DMS53 treated with DMSO at 0.1 percent for 48 hours (cell line): ENCODE data around the gene TMEM42.

Experiments used
- DNase-seq: peaks from one replicate; lab custom pipeline; 2025; ENCODE audit not compliant: unreplicated experiment; lab: John Stamatoyannopoulos, UW

TMEM42 gene

DNA sequence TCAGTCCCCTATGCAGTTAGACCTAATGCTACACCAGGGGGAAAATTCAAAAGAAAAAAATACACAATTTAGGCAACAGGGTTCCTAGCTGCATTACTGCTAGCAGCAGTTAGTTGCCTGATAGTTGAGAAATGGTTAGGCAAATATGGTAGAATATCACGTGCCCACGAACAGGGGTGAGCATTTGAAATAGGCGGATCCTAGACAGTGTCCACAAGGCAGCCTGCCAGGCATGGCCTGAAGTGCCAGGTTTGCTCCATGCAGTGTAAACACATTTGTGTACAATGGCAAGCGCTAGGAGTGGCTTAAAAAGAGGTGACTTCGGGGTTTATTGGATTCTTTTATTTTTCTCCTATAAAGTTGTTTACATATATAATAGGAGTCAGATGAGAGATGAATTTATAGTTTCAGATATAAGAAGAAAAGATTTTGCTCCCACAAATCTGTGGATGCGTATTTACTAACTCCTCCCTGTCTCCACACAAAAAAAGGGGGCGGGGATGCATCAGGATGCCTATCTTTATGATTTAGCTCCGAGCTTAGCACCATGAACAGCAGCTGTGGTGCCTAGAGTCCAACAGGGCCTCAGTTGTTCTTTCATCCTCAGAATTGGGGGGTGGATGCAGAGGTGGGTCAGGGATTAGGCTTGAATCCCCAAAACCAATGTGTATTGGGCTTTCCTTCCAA, 8.8 kb downstream of the TMEM42 start:
- DNase-seq, result peak; percentile 39

- no peak for DNase-seq
Measured at GRCh38 chr3:44874308-44874707, 12.6 kb downstream of the TMEM42 start, which contains the start of gene TGM4. Gene TGM4, plus strand, starts transcription at chr3:44874608. Its CDS starts 71 bp downstream, at chr3:44874679.

DNA sequence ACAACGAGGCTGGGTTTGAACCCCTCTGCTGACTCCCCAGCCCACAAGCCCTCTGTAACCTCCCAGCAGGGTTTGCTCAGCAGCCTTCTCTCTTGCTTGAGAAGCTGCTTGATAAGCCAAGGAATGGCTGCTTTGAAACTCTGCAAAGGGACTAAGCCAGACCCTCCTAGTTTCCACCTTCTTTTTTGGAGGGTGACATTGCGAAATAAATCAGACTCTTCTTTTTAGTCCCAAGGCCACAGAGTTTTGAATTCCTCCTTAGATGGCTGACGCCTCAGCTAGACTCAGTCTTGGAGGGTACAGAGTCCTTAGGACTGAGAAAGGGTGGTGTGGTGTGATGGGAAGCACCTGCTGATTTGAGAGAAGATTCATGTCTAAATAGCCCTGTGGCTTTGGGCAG, 13.9 kb downstream of the TMEM42 start:
- no peak for DNase-seq

DNA sequence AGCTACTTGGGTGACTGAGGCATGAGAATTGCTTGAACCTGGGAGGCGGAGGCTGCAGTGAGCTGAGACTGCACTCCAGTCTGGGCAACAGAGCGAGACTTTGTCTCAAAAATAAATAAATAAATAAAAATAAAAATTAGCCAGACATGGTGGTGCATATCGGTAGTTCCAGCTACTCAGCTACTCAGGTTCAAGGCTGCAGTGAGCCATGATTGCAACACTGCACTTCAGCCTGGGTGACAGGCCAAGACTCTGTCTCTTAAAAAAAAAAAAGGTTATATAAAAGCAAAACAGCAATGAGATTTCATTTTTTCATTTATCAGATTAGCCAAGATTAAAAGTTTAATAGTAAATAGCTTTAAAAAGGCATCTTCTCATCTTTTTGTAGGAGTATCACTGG, 15.6 kb downstream of the TMEM42 start:
- no peak for DNase-seq

GRCh38 chr3:44880284-44880683, 18.6 kb downstream of the TMEM42 start:
- DNase-seq, result no peak

- DNase-seq, result no peak
Measured at GRCh38 chr3:44883213-44883955, 21.7 kb downstream of the TMEM42 start.

GRCh38 chr3:44883999-44884431, 22.3 kb downstream of the TMEM42 start:
- DNase-seq, result no peak

DNA sequence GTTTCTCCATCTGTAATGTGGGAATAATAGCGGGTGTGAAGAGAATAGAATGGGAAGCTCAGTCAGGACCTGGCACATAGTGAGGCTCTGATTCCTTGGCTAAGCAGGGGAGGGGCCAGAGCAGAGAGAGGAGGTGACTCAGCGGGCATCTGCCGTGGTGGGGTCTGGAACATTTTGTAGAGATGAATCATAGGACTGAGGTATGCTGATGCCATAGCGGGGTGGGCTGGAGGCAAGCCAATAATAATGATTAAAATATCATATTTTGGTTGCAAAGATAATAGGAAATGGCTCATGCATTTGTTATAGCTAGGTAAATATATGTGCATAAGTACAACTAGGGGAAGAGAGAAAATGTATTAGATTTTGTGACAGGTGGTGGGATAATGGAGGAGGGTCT, 23.9 kb downstream of the TMEM42 start:
- DNase-seq, result no peak

DNA sequence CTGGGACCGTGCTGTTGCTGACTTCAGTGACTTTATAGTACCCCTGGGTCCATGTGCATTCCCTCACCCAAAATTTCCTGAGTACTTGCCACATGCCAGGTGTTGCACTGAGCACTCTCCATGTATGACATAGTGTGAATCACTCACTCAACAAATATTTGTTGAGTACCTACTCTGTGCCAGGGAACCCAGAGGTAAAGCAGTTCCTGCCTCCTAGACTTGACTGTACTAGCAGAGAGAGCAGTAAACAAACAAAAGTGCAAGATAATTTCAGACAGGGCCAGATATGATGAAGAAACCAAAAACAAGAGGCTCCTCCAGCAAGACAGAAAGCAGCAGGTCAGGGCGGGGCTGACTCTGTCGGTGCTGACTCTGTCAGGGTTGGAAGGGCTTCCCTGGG, 24.8 kb downstream of the TMEM42 start:
- DNase-seq, result no peak

GRCh38 chr3:44887101-44887500, 25.4 kb downstream of the TMEM42 start:
- DNase-seq, result no peak

GRCh38 chr3:44890258-44890657, 28.5 kb downstream of the TMEM42 start:
- no peak for DNase-seq

GRCh38 chr3:44890852-44891251, 29.1 kb downstream of the TMEM42 start:
- no peak for DNase-seq

GRCh38 chr3:44892689-44893088, 31.0 kb downstream of the TMEM42 start:
- no peak for DNase-seq

- no peak for DNase-seq
Measured at GRCh38 chr3:44893097-44893496, 31.4 kb downstream of the TMEM42 start.

DNA sequence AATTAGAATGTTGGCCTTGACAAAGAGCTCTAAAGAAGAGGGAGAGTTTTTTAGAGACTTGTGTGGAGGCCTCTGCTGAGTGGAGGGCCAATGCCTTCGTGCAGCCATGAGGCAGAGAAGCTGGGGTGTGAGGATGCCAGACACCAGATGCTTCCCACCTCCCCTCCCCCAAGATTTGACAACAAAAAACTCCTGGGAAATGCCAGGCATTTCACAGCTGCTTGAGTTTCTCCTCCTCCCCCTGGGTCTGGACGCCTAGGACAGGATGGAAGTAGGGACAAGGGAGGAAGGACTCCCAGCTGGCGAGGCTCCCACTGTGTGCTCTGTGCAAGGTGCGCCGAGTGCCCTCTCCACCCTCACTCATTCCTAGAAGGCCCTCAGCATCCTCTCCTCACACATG, 32.8 kb downstream of the TMEM42 start:
- DNase-seq, result no peak

GRCh38 chr3:44896440-44896839, 34.7 kb downstream of the TMEM42 start:
- no peak for DNase-seq

DNA sequence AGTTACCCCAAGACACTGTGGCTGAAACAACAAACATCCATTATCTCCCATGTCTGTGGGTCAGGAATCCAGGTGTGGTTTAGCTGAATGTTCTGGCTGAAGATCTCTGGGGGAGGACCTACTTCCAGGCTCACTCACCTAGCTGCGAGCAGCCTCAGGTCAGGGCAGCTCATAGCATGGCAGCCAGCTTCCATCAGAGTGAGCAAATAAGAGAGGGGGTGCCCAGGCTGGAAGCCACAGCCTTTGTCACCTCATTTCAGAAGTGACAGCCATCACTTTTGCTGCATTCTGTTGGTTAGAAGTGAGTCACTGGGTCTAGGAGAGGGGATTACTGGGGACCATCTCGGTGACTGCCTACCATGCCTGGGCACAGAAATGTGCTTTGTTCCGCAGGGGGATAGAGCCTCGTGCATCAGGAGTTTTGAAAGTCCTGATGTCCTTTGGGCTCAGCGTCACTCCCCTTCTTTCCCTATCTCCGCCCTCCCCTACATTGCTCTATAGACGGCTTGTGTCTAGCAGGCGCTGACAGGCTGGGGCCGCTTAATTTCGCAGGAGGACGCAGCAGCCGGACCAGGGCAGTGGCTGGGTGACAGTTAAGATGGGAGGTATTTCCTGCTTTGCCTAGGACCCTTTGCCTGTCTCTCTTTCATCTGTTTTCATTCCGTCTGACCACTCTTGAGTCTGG, 38.1 kb downstream of the TMEM42 start:
- no peak for DNase-seq

- no peak for DNase-seq
Measured at GRCh38 chr3:44902628-44903027, 40.9 kb downstream of the TMEM42 start.

DNA sequence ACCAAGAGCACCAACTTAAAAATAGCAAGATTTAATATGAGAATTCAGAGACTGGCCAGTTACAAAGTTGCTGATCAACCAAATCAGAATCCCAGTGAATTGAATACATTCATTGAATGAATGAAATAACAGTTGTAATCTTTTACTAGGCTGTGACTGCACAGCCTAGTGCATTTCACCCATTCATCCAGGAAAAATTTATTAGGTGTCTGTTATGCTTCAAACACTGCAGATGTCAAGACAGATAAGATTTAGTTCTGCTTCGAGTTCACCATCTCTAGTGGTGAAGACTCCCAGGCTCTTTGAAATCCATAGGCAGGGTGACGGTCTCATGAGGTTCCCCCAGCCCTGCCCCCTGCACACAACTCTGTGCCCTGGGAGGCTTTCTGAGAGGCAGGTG, 41.6 kb downstream of the TMEM42 start:
- no peak for DNase-seq

- no peak for DNase-seq
Measured at GRCh38 chr3:44903751-44904150, 42.0 kb downstream of the TMEM42 start.

DNA sequence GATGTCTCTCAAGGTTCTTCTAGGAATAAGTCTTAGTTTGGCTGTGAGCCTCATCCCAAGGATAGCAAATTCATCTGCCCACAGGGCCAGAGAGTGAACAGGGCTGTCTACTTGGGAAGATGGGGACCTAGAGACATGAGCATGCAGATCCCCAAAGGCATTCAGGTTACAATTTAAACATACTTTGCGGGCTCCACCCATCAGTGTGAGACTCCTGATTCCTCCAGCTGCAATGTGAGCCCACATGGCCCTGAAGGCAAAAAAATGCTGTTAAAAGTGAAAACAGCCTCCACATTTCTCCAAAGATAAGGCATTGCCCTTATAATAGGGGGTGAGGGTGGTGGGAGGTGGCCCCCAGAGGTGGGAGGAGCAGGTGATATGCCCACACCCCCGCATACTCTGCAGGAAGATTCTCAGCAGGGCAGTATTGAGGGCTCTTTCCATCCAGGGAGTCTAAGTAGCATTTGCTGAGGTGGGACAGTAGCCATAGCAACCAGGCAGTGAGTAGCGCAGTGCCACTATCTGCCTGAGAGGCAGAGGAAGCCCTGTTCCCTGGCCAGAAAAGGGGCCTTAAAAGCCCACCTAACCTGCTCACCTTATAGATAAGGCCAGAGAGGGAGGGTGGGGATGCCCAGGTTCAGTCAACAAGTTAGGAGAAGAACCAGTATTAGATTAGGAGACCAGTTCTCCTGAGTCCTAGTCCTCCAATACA, 43.9 kb downstream of the TMEM42 start:
- no peak for DNase-seq
